Subcutaneous adipose tissue (tissue), 4 donors: Measurements from ENCODE around the gene EPS8. TPM values are rescaled to one million over a fixed set of nuclear protein-coding genes. Genes with fewer than 3 reads are reported as not detected.

Source experiments
- total RNA-seq, 4 donors: library from RNA; depleted of rRNA; stranded (reverse); fragments of >200 nt; gene quantifications; one replicate each; pipeline ENCODE4 v1.1.0, GENCODE V29; 2016
- TF ChIP-seq, protein P1 (sequence below): fragments of 450-650 bp; IDR thresholded peaks from one replicate; pipeline ENCODE4 v1.5.1; 2016; ENCODE audit warnings: low read depth, mild to moderate bottlenecking, control low read depth, antibody characterized with exemption, moderate library complexity

EPS8 gene
- total RNA-seq, 4 donors from 2014 or later = 254 to 462 (median 288) TPM

DNA sequence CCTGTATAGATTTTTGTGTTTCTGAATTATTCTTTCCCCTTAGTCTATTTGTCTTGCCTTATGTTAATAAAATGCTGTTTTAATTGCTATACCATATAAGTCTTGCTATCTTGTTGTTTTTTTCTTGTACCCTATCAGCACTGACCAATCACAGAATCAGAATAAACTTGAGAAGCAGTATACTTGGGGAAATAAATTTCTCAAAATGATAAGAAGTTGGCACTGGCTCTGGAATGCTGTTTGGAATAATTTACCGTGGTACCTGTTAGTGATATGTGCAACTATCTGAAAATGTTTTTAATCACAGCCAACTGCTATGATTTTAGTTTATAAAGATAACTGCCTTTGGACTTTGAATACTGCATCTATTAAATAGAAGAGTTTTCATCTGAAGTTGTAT lies 37.9 kb upstream of the EPS8 start:
- TF ChIP-seq, protein P1, sequence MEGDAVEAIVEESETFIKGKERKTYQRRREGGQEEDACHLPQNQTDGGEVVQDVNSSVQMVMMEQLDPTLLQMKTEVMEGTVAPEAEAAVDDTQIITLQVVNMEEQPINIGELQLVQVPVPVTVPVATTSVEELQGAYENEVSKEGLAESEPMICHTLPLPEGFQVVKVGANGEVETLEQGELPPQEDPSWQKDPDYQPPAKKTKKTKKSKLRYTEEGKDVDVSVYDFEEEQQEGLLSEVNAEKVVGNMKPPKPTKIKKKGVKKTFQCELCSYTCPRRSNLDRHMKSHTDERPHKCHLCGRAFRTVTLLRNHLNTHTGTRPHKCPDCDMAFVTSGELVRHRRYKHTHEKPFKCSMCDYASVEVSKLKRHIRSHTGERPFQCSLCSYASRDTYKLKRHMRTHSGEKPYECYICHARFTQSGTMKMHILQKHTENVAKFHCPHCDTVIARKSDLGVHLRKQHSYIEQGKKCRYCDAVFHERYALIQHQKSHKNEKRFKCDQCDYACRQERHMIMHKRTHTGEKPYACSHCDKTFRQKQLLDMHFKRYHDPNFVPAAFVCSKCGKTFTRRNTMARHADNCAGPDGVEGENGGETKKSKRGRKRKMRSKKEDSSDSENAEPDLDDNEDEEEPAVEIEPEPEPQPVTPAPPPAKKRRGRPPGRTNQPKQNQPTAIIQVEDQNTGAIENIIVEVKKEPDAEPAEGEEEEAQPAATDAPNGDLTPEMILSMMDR = no peak

DNA sequence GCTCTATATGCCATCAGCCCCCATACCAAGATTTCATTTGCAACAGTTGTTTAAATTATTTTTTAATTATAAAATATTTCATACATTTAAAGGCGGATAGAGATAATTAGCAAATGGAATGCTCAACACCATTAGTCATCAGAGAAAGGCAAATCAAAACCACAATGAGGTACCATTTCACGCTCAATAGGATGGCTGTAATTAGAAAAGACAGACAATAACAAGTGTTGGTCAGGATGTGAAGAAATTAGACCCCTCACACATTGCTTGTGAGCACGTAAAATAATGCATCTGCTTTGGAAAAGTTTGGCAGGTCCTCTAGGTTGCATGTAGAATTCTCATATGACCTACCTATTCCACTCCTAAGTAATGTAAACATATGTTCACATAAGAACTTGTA lies 35.3 kb upstream of the EPS8 start:
- TF ChIP-seq, protein P1 = no peak

DNA sequence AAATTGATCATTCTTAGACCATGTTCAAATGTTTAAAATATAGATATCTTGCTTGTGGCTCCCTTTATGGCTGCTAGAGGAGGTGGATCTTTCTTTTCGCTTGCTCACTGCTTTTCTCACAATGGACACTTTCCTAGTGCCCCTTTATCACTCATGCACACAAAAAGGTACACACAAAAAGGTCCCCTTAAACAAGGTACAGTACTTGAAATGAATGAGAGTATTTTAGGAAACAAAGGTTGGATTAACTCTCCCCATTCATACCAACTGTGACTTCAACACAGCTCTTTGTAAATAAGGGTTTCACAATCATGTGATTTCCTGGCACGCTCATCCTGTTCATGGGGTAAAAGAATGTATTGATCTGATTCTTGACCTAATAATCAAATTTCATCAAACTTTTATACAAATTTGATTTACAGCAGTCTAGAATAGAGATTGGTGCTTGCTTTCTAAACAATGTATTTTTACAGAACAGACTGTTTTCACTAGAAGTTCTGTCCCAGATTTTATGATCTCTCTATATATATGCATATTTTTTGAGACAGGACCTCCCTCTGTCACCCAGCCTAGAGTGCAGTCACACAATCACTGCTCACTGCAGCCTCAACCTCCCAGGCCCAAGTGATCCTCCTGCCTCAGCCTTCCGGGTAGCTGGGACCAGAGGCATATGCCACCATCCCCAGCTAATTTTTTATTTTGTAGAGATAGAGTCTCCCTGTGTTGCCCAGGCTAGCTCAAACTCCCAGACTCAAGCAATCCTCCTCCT lies 34.4 kb upstream of the EPS8 start:
- TF ChIP-seq, protein P1 = no peak

DNA sequence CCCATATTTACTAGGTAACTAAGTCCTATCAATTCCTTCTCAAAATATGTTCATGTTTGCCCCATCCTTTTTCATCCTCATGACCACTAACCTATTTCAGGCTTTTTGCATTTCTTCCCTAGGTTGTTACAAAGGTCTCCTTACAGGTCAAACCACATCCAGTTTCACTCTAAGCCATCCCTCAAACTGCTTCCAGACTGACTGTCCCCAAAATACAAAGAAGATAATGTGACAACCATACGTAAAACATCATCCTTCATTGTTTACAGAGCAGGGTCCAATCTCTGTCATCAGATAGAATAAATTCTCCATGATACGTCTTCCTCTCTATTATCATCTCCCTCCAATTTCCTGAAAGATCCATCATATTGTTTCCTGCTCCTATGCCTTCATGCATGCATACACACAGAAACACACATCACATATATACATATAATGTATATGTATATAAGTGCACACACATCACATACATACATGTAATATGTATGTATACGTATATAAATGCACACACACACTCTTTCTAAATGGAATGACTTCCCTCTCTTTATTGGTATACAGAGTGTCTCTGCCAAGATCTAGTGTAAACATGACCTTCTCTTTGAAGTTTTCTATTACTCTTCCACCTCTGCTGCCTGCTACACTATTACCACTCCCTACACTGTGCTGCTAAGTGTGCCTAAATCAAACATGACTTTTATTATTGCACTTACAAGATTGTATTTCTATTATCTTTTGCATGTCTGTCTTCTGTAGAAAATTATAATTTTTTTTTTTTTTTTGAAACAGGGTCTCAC lies 30.7 kb upstream of the EPS8 start:
- TF ChIP-seq, protein P1 = no peak

DNA sequence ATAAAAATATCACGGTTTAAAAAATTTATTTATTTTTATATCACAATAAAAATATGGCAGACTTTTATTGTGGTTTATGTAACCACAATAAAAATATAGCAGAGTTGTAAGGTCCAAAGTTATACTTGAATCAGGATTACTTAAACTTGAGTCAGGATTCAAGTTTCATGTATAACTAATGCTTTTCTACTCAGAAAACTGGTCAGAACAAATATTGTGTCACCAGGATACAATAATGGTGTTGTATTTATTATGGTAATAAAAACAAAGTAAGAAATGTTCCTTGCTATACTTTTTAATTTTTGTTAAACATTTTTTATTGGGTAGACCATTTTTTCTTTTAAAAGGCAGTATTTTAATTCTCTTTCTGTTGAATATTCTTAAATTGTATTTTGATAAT lies 29.2 kb upstream of the EPS8 start:
- TF ChIP-seq, protein P1 = no peak

DNA sequence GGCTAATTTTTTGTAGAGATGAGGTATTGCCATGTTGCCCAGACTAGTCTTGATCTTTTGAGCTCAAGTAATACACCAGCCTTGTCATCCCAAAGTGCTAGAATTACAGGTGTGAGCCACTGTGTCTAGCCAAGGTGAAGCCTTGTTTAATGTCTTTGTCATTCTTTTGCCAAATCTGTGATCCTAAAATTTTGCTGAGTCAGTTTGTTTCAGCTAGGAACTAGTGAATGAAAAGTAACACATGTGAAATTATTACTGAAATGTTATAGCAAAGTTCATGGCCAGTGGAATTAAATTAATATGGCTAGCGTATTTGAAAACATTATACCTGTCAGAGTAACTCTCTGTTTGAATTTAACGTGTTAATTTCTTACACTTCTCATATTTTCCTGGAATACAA lies 26.5 kb upstream of the EPS8 start:
- TF ChIP-seq, protein P1 = no peak
